Fibroblast of pulmonary artery (primary cell): ENCODE measurements around the gene DUSP1.

Source experiments
- DNase-seq: peaks from one replicate; pipeline ENCODE4 v3.0.0-alpha.2; 2010; ENCODE audit warnings: low read depth
- H3K4me3 ChIP-seq: replicated peaks from 2 replicates; pipeline ENCODE4 v1.5.1; 2011; ENCODE audit warnings: low read depth, mild to moderate bottlenecking, control low read depth, low read length, moderate library complexity
- CTCF ChIP-seq: IDR thresholded peaks from 2 replicates; pipeline ENCODE4 v1.5.1; 2011; ENCODE audit warnings: mild to moderate bottlenecking, control low read depth, low read length, inconsistent platforms; ENCODE audit errors: missing control alignments

The DUSP1 gene

GRCh38 chr5:172726966-172727365 lies 44.0 kb downstream of the DUSP1 start:
- no peak for DNase-seq
- H3K4me3 ChIP-seq: no peak overlapping the region
- no peak for TF ChIP-seq CTCF

- H3K4me3 ChIP-seq: no peak overlapping the region
- no peak for TF ChIP-seq CTCF
- DNase-seq: no peak
These were observed 45.2 kb downstream of the DUSP1 start for GRCh38 chr5:172725785-172726184.

GRCh38 chr5:172725273-172725672 lies 45.7 kb downstream of the DUSP1 start:
- no peak overlapping the region for H3K4me3 ChIP-seq
- no peak for TF ChIP-seq CTCF

GRCh38 chr5:172724242-172725183 lies 46.5 kb downstream of the DUSP1 start:
- DNase-seq: no peak
- no peak for TF ChIP-seq CTCF
- no peak overlapping the region for H3K4me3 ChIP-seq

More at GRCh38 chr5:172725273-172725672, 45.7 kb downstream of the DUSP1 start:
- no peak for DNase-seq

- DNase-seq: no peak
- no peak for TF ChIP-seq CTCF
- no peak overlapping the region for H3K4me3 ChIP-seq
These were observed 47.5 kb downstream of the DUSP1 start for GRCh38 chr5:172723508-172723907.

GRCh38 chr5:172722327-172722815 lies 48.6 kb downstream of the DUSP1 start:
- no peak for DNase-seq
- no peak for TF ChIP-seq CTCF
- H3K4me3 ChIP-seq: no peak overlapping the region
